ENCODE measurements around the gene CTDSPL2. TPM values are rescaled to one million over a fixed set of nuclear protein-coding genes. Genes with fewer than 3 reads are reported as not detected.

The CTDSPL2 gene
- total RNA-seq, 4 donors from 2014 or later, result 40.0 to 75.4 (median 50.0) TPM

DNA sequence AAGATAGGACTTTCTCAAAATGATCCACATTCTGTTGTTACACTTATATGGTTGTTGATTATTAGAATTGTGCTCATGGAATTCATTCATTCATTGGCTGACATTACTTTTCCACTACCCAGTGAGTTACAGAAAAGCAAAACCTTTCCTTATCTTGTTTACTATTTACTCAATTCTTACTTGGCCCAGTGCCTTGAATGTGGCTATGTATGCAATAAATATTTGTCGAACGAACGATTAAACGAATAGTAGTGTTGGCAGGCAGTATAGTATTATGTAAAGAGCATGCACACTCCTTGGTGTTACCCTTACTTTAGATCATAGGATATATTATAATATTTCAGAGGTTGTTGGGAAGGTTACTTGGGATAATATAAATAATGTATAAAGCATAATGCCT lies 31.0 kb downstream of the CTDSPL2 start:
- TF ChIP-seq, protein P1, sequence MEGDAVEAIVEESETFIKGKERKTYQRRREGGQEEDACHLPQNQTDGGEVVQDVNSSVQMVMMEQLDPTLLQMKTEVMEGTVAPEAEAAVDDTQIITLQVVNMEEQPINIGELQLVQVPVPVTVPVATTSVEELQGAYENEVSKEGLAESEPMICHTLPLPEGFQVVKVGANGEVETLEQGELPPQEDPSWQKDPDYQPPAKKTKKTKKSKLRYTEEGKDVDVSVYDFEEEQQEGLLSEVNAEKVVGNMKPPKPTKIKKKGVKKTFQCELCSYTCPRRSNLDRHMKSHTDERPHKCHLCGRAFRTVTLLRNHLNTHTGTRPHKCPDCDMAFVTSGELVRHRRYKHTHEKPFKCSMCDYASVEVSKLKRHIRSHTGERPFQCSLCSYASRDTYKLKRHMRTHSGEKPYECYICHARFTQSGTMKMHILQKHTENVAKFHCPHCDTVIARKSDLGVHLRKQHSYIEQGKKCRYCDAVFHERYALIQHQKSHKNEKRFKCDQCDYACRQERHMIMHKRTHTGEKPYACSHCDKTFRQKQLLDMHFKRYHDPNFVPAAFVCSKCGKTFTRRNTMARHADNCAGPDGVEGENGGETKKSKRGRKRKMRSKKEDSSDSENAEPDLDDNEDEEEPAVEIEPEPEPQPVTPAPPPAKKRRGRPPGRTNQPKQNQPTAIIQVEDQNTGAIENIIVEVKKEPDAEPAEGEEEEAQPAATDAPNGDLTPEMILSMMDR (IDR thresholded peaks at IDR 0.05), result no peak
- no peak for TF ChIP-seq POLR2AphosphoS5 (IDR thresholded peaks at IDR 0.05)
- no peak for TF ChIP-seq POLR2A (IDR thresholded peaks at IDR 0.05)
- no peak for TF ChIP-seq EP300 (IDR thresholded peaks at IDR 0.05)
- Histone ChIP-seq H3K9me3 (no peaks in the 10 kb centered on the region), H3K4me3 (no peak overlapping the region), H3K4me1 (peaks cover 5% of the 10 kb centered on the region), H3K27me3 (no peaks in the 10 kb centered on the region), H3K27ac (no peak overlapping the region), H3K36me3 (peaks cover 20% of the 10 kb centered on the region)
- no peak for DNase-seq (ENCODE audit: low spot score in 2 of 2)
- WGBS, result 37% methylated on average over 4 of the region's 4 CpGs

DNA sequence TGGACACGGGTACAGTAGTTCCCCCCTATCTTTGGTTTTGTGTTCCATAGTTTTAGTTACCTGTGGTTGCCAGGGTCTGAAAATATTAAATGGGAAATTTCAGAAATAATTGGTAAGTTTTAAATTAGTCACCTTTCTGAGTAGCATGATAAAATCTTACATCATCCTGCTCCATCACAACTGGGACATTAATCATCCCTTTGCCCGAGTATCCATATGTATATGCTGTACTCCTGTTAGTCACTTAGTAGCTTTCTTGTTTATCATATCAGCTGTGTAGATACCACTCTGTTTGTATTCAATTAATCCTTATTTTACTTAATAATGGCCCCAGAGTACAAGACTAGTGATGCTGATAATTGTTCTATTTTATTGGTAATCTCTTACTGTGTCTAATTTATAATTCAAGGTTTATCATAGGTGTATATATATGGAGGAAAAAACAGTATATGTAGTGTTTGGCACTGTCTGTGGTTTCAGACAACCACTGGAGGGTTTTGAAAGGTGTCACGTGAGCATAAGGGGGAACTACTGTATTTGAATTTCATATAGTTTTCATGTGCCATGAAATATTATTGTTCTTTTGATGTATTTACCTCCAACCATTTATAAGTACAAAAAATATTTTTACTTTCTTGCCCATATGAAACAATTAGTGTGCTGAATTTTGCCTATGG lies 41.4 kb downstream of the CTDSPL2 start:
- WGBS, result 59% methylated on average over 3 of the region's 3 CpGs
- Histone ChIP-seq H3K27me3 (no peaks in the 10 kb centered on the region), H3K36me3 (peaks cover 36% of the 10 kb centered on the region), H3K4me1 (no peaks in the 10 kb centered on the region), H3K27ac (no peak overlapping the region), H3K4me3 (no peak overlapping the region), H3K9me3 (no peaks in the 10 kb centered on the region)
- TF ChIP-seq POLR2A (IDR thresholded peaks at IDR 0.05) (no peak), POLR2AphosphoS5 (IDR thresholded peaks at IDR 0.05) (no peak), EP300 (IDR thresholded peaks at IDR 0.05) (no peak)
- TF ChIP-seq, protein P1 (IDR thresholded peaks at IDR 0.05), result no peak
- DNase-seq (ENCODE audit: low spot score in 2 of 2), result no peak

DNA sequence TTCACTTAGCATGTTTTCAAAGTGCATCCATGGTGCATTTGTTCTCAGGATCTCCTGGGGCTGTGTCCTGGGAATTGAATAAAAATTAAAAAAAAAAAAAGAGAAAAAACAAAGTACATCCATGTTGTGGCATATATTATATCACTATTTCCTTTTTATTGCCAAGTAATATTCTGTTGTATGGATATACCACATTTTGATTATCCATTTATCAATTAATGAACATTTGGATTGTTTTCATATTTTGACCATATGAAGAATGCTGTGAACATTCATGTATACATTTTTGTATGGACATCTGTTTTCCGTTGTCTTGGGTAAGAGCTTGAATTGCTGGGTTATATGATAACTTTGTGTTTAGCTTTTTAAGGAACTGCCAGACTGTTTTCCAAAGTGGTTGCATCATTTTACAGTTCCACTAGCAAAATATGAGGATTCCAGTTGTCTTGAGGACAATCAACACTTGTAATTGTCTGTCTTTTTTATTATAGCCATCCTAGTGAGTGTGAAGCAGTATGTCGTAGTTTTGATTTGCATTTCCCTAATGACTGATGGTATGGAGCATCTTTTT lies 44.5 kb downstream of the CTDSPL2 start:
- Histone ChIP-seq H3K4me3 (no peak overlapping the region), H3K27ac (no peak overlapping the region), H3K4me1 (no peaks in the 10 kb centered on the region), H3K27me3 (no peaks in the 10 kb centered on the region), H3K9me3 (no peaks in the 10 kb centered on the region), H3K36me3 (peaks cover 32% of the 10 kb centered on the region)
- DNase-seq (ENCODE audit: low spot score in 2 of 2), result no peak
- 99% methylated on average over 2 of the region's 2 CpGs for WGBS
- TF ChIP-seq, protein P1 (IDR thresholded peaks at IDR 0.05), result no peak
- no peak for TF ChIP-seq EP300 (IDR thresholded peaks at IDR 0.05)
- TF ChIP-seq POLR2A (IDR thresholded peaks at IDR 0.05), result no peak
- no peak for TF ChIP-seq POLR2AphosphoS5 (IDR thresholded peaks at IDR 0.05)

DNA sequence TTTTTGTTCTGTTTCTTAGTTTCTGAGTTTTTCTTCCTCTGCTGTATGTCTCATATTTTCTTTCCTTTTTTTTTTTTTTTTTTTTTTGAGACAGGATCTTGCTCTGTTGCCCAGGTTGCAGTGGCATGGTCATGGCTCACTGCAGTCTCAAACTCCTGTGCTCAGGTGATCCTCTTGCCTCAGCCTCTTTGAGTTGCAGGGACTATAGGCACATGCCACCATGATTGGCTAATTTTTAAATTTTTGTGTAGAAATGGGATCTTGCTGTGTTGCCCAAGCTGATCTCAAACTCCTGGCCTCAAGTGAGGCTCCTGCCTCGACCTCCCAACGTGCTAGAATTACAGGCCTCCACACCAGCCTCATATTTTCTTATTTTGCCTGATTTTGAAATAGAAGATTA lies 51.9 kb downstream of the CTDSPL2 start:
- TF ChIP-seq POLR2A (IDR thresholded peaks at IDR 0.05), result no peak
- TF ChIP-seq, protein P1 (IDR thresholded peaks at IDR 0.05), result no peak
- no peak for TF ChIP-seq POLR2AphosphoS5 (IDR thresholded peaks at IDR 0.05)
- no peak for TF ChIP-seq EP300 (IDR thresholded peaks at IDR 0.05)
- DNase-seq (ENCODE audit: low spot score in 2 of 2), result no peak
- H3K9me3 ChIP-seq, result no peaks in the 10 kb centered on the region
- H3K4me3 ChIP-seq, result no peak overlapping the region
- no peaks in the 10 kb centered on the region for H3K27me3 ChIP-seq
- H3K4me1 ChIP-seq, result no peaks in the 10 kb centered on the region
- no peak overlapping the region for H3K27ac ChIP-seq
- H3K36me3 ChIP-seq, result peaks cover 3% of the 10 kb centered on the region
- 93% methylated on average over 2 of the region's 2 CpGs for WGBS

DNA sequence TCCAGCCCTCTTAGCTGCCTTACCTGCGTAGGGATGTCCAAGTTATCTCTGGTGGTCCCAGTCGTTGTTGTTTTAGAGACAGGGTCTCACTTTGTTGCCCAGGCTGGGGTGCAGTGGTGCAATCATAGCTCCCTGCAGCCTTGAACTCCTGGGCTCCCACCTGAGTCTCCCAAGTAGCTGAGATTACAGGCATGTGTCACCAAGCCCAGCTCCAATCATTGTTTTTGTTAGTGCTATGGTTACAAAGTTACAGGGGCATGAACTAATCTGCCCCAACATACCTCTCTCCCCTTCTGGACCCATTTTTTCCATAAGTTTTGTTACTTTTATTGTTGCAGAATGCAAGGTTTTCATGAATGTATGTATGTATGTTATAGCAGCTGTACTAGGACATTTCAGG lies 54.7 kb downstream of the CTDSPL2 start:
- H3K36me3 ChIP-seq, result peaks cover 12% of the 10 kb centered on the region
- 71% methylated on average over 2 of the region's 2 CpGs for WGBS
- TF ChIP-seq EP300 (IDR thresholded peaks at IDR 0.05), result no peak
- TF ChIP-seq, protein P1 (IDR thresholded peaks at IDR 0.05), result no peak
- TF ChIP-seq POLR2A (IDR thresholded peaks at IDR 0.05), result no peak
- TF ChIP-seq POLR2AphosphoS5 (IDR thresholded peaks at IDR 0.05), result no peak
- H3K27ac ChIP-seq, result no peak overlapping the region
- no peaks in the 10 kb centered on the region for H3K27me3 ChIP-seq
- no peak for DNase-seq (ENCODE audit: low spot score in 2 of 2)
- no peak overlapping the region for H3K4me3 ChIP-seq
- no peaks in the 10 kb centered on the region for H3K4me1 ChIP-seq
- no peaks in the 10 kb centered on the region for H3K9me3 ChIP-seq

Data from suprapubic skin (tissue), 4 donors.